B cell (primary cell): ENCODE results near the gene ECE1. TPM values are rescaled to one million over a fixed set of nuclear protein-coding genes. Genes with fewer than 3 reads are reported as not detected.
A peak's percentile ranks its signal among the peaks of the same experiment; 100 is the strongest.

Experiments
- ATAC-seq: fragments of 200-7000 bp; cut with Tn5 transposase; one replicate; pipeline ENCODE4 v1.10.0; 2021; ENCODE audit warnings: low read depth, mild to moderate bottlenecking, moderate number of reproducible peaks, moderate library complexity
- CTCF ChIA-PET: fragments of 350-600 bp; sonication (Branson Sonifier 250); formaldehyde crosslinking; loops from one replicate; lab custom pipeline; 2021; ENCODE audit warnings: antibody characterized with exemption, inconsistent platforms; lab: Charles Lee
- POLR2A ChIA-PET: fragments of 350-600 bp; sonication (Branson Sonifier 250); formaldehyde crosslinking; loops from one replicate; lab custom pipeline; 2021; ENCODE audit warnings: antibody characterized with exemption; lab: Charles Lee
- DNase-seq: peaks from one replicate; pipeline ENCODE4 v3.0.0; 2013
- H2AFZ ChIP-seq: 2 replicates; pipeline ENCODE4 v1.6.1; 2012; ENCODE audit warnings: mild to moderate bottlenecking, low read depth, low read length; ENCODE audit not compliant: insufficient read depth, poor library complexity, severe bottlenecking
- H3K27ac ChIP-seq, 2 donors: 1 replicate in 1 of 2; 2 replicates in 1 of 2; pipeline ENCODE4 v1.5.1; 2012 to 2013; ENCODE audit warnings: low read length in 2 of 2, mild to moderate bottlenecking in 2 of 2, moderate library complexity in 1 of 2
- H3K27me3 ChIP-seq, 4 experiments: fragments of 200-600 bp in 1 of 4; sonication (generic) in 1 of 4; replicated peaks in 1 of 4; 1 replicate in 2 of 4; 2 replicates in 2 of 4; pipeline versions ENCODE4 v1.6.1 to v1.7.0; 2013 to 2016; ENCODE audit warnings: low read length in 3 of 4, mild to moderate bottlenecking in 2 of 4, mixed read lengths in 1 of 4, moderate library complexity in 1 of 4; ENCODE audit not compliant: insufficient read depth in 4 of 4, control insufficient read depth in 3 of 4; ENCODE audit errors: control extremely low read depth in 1 of 4
- H3K36me3 ChIP-seq, 2 experiments: replicated peaks in 1 of 2; 1 replicate in 1 of 2; 2 replicates in 1 of 2; pipeline versions ENCODE4 v1.6.1 to v1.7.1; 2013; ENCODE audit warnings: low read length in 1 of 2; ENCODE audit not compliant: insufficient read depth in 2 of 2, control insufficient read depth in 1 of 2; ENCODE audit errors: control extremely low read depth in 1 of 2, extremely low read depth in 1 of 2
- H3K4me1 ChIP-seq, 2 donors: fragments of 200-600 bp in 1 of 2; sonication (generic) in 1 of 2; 1 replicate in 1 of 2; 2 replicates in 1 of 2; pipeline versions ENCODE4 v1.5.1 to v1.6.1; 2013 to 2017; ENCODE audit warnings: low read length in 2 of 2; ENCODE audit not compliant: control insufficient read depth in 2 of 2, insufficient read depth in 2 of 2
- H3K4me2 ChIP-seq: replicated peaks from 2 replicates; pipeline ENCODE3; 2012; ENCODE audit warnings: mild to moderate bottlenecking, low read depth, low read length; ENCODE audit not compliant: poor library complexity, severe bottlenecking
- H3K4me3 ChIP-seq, 5 experiments: fragments of 200-600 bp in 1 of 5; sonication (generic) in 1 of 5; 1 replicate in 3 of 5; 2 replicates in 2 of 5; pipeline versions ENCODE4 v1.5.1 to v1.7.0; 2011 to 2016; ENCODE audit warnings: low read length in 4 of 5, mild to moderate bottlenecking in 4 of 5, low read depth in 2 of 5, control low read depth in 1 of 5, moderate library complexity in 1 of 5; ENCODE audit not compliant: insufficient read depth in 1 of 5; ENCODE audit errors: control extremely low read depth in 1 of 5, extremely low read depth in 1 of 5
- H3K79me2 ChIP-seq: fragments of 200-600 bp; sonication (generic); one replicate; pipeline ENCODE4 v1.6.0; 2016; ENCODE audit warnings: low read length; ENCODE audit not compliant: control insufficient read depth, insufficient read depth
- H3K9ac ChIP-seq: fragments of 200-600 bp; sonication (generic); 2 replicates; pipeline ENCODE4 v1.6.1; 2017; ENCODE audit warnings: mild to moderate bottlenecking, low read length, moderate library complexity
- H3K9me3 ChIP-seq, 3 donors: one replicate each; pipeline versions ENCODE4 v1.6.1 to v1.7.1; 2013; ENCODE audit warnings: low read length in 2 of 3; ENCODE audit not compliant: control insufficient read depth in 2 of 3, insufficient read depth in 1 of 3; ENCODE audit errors: control extremely low read depth in 1 of 3
- H4K20me1 ChIP-seq: 2 replicates; pipeline ENCODE4 v1.6.0; 2012; ENCODE audit warnings: mild to moderate bottlenecking, low read length; ENCODE audit not compliant: insufficient read depth, control insufficient read depth, poor library complexity, severe bottlenecking
- H3K27ac Mint-ChIP-seq: one replicate; pipeline ENCODE4 v1.8.0; 2021; ENCODE audit warnings: mixed read lengths
- H3K27me3 Mint-ChIP-seq: one replicate; pipeline ENCODE4 v1.8.0; 2021; ENCODE audit warnings: mixed read lengths
- H3K4me1 Mint-ChIP-seq: one replicate; pipeline ENCODE4 v1.8.0; 2021; ENCODE audit warnings: mixed read lengths
- H3K4me3 Mint-ChIP-seq: one replicate; pipeline ENCODE4 v1.8.0; 2021; ENCODE audit warnings: mixed read lengths
- H3K9me3 Mint-ChIP-seq: one replicate; pipeline ENCODE4 v1.8.0; 2022; ENCODE audit warnings: mixed read lengths; ENCODE audit not compliant: insufficient read depth
- EZH2 ChIP-seq: IDR thresholded peaks from 2 replicates; pipeline ENCODE4 v1.6.1; 2012; ENCODE audit warnings: borderline replicate concordance, low read depth, mild to moderate bottlenecking, moderate library complexity, low read length; ENCODE audit not compliant: insufficient read depth, poor library complexity, severe bottlenecking
- WGBS: methylation state at CpG from one replicate; pipeline ENCODE4 v1.1.5; 2013; ENCODE audit warnings: missing lambda C conversion rate; ENCODE audit not compliant: insufficient coverage; 5-methylcytosine and 5-hydroxymethylcytosine counted together
- intact Hi-C: fragments of 100-400 bp; cut with micrococcal nuclease; formaldehyde crosslinking; loops from one replicate; pipeline ENCODE4 v1.10.0; 2022
- polyA plus RNA-seq: library from polyadenylated mRNA; depleted of rRNA; stranded (reverse); fragments of >200 nt; gene quantifications from 2 replicates; pipeline ENCODE4 v1.2.3, GENCODE V29; 2012
- total RNA-seq, 2 donors: library from RNA; stranded (reverse); fragments of 120-200 nt in 1 of 2; gene quantifications; 1 replicate in 1 of 2; 2 replicates in 1 of 2; pipeline versions ENCODE4 v1.2.3 to v1.2.4, GENCODE V29; 2013 to 2022
- TF ChIP-seq, protein P1 (sequence below): fragments of 200-600 bp; IDR thresholded peaks from one replicate; pipeline ENCODE4 v1.8.0; 2022; ENCODE audit warnings: antibody characterized with exemption, mild to moderate bottlenecking

ECE1 gene
- total and polyA plus RNA-seq, 2 donors (not counting 1 experiment from before 2014, with no cell fraction given), result 46.7 to 133 TPM

DNA sequence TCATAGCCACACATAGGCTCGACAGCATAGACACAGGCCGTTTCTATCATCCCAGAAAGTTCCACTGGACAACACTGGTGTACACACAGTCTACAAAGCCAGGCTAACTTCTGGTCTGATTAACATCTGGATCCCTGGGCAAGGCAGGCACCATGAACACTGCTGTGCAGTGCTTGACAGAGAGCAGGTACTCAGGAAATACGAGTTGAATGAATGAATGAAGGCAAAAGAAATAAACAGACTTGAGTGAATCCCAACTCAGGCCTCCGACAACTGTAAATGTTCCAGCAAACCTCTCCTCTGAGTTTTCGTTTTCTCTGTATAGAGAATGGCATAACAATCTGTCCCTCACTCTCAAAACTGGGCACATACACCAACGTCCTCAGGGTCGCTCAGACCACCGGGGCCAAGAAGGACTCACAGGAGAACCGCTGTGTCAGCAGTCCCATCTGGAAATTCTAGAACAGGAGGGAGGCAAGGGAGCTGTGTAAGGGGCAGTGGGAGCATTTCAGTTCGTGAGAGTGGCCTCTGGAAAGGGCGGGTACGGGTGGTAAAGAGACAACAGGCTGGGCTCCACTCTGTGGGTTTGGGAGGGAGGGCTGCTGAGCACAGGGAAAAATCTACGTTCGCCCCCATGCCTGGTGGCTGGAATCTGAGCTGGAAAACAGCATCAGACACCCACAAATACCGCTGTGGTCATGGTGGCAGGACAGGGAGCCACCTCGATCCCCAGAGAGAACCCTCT lies 15.1 kb upstream of the ECE1 start:
- no peaks in the 10 kb centered on the region for H3K9me3 Mint-ChIP-seq
- Histone ChIP-seq H3K4me3 (no peak overlapping the region), H3K9ac (no peak overlapping the region), H3K4me1 (peaks cover 15 to 36% of the 10 kb centered on the region in 2 donors), H2AFZ (no peak overlapping the region), H3K36me3 (peaks cover 0 to 7% of the 10 kb centered on the region in 2 experiments), H3K4me2 (no peak overlapping the region), H4K20me1 (peaks cover 24% of the 10 kb centered on the region), H3K27me3 (no peaks in the 10 kb centered on the region), H3K79me2 (peaks cover 97% of the 10 kb centered on the region), H3K27ac (no peak overlapping the region), H3K9me3 (peaks cover 0 to 5% (median 0%) of the 10 kb centered on the region in 3 donors)
- DNase-seq (no peak), ATAC-seq (no peak)
- intact Hi-C loops, result no loop called here
- no peaks in the 10 kb centered on the region for H3K27me3 Mint-ChIP-seq
- H3K4me3 Mint-ChIP-seq, result no peak overlapping the region
- POLR2A ChIA-PET, result no interaction called here
- CTCF ChIA-PET, result interaction anchor here (0.6 to 1.4 kb wide), 3 partner anchors 28 to 63 kb away, joined by 3 read pairs; no protein-coding TSS in a partner anchor
- WGBS, result 91% methylated on average over 8 of the region's 16 CpGs
- peak overlapping the region; percentile 69 for H3K27ac Mint-ChIP-seq
- peaks cover 58% of the 10 kb centered on the region for H3K4me1 Mint-ChIP-seq
- TF ChIP-seq EZH2, result no peak
- TF ChIP-seq, protein P1, sequence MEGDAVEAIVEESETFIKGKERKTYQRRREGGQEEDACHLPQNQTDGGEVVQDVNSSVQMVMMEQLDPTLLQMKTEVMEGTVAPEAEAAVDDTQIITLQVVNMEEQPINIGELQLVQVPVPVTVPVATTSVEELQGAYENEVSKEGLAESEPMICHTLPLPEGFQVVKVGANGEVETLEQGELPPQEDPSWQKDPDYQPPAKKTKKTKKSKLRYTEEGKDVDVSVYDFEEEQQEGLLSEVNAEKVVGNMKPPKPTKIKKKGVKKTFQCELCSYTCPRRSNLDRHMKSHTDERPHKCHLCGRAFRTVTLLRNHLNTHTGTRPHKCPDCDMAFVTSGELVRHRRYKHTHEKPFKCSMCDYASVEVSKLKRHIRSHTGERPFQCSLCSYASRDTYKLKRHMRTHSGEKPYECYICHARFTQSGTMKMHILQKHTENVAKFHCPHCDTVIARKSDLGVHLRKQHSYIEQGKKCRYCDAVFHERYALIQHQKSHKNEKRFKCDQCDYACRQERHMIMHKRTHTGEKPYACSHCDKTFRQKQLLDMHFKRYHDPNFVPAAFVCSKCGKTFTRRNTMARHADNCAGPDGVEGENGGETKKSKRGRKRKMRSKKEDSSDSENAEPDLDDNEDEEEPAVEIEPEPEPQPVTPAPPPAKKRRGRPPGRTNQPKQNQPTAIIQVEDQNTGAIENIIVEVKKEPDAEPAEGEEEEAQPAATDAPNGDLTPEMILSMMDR, result no peak

DNA sequence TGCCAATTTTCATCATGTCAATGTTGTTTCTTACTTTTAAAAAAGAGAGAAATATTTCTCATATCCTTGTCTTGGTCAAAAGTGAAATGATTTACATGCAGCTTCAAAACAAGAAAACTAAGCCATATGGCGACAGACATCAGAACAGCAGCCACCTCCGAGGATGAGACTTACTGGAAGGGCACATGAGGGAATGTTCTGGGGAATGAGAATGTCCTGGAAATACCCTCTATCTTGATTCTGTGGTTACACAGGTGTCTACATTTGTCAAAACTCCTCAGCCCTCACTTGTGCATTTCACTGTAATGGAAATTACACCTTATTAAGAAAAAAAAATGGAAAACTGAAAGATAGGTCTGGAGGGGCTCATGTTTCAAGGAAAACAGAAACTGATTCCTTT lies 14.2 kb upstream of the ECE1 start:
- Histone ChIP-seq H3K4me2 (no peak overlapping the region), H3K9ac (no peak overlapping the region), H2AFZ (no peak overlapping the region), H3K4me1 (peaks cover 23 to 39% of the 10 kb centered on the region in 2 donors), H3K36me3 (peaks cover 0 to 3% of the 10 kb centered on the region in 2 experiments), H3K27me3 (no peaks in the 10 kb centered on the region), H3K9me3 (no peaks in the 10 kb centered on the region), H3K27ac (no peak overlapping the region), H3K4me3 (no peak overlapping the region), H3K79me2 (peaks cover 97% of the 10 kb centered on the region), H4K20me1 (peaks cover 21% of the 10 kb centered on the region)
- Mint-ChIP-seq H3K9me3 (no peaks in the 10 kb centered on the region), H3K27ac (peak overlapping the region; percentile 56), H3K4me1 (peaks cover 61% of the 10 kb centered on the region), H3K4me3 (no peak overlapping the region), H3K27me3 (no peaks in the 10 kb centered on the region)
- CTCF ChIA-PET, result interaction anchor here (1.0 to 2.2 kb wide), 2 partner anchors 50 to 64 kb away, joined by 3 to 10 read pairs; no protein-coding TSS in a partner anchor
- POLR2A ChIA-PET, result no interaction called here
- ATAC-seq (no peak), DNase-seq (no peak)
- TF ChIP-seq EZH2, result no peak
- TF ChIP-seq, protein P1, result no peak
- WGBS, result no CpG with 5 or more reads among the region's 2 CpGs
- intact Hi-C loops, result no loop called here
